Epidermal melanocyte (primary cell): ENCODE results near the gene SLC12A4.

ENCODE experiments used
- DNase-seq: peaks from one replicate; pipeline ENCODE4 v3.0.0; 2011; ENCODE audit warnings: low spot score; ENCODE audit not compliant: insufficient read length

The SLC12A4 gene

DNA sequence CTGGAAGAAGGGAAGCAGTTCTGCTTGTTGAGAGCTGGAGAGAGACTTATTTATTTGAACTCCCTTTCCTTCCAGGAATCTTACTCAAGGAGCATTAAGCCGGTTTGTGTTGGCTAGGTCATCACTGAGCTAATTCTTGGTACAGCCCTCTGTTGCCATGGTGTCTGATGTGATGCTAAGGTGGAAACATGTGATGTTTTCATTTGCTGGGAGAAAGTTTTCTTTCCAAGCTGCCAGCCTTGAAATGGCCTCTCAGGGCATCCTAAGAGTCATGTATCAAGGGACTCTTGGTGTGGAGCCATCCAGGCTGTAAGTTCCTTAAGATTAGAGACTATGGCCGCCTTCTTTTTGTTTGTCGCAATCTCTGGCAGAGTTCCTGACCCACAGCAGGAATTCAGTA is 71.2 kb downstream of the SLC12A4 start:
- no peak for DNase-seq

GRCh38 chr16:67893743-67894399 is 74.6 kb downstream of the SLC12A4 start:
- DNase-seq: no peak
